Mesothelial cell of epicardium (in vitro differentiated cells): ENCODE measurements around the gene ASB13. TPM values are rescaled to one million over a fixed set of nuclear protein-coding genes. Genes with fewer than 3 reads are reported as not detected.

Source experiments
- DNase-seq, 2 experiments: peaks; one replicate each; pipeline ENCODE4 v3.0.0; 2021; ENCODE audit warnings: low spot score in 2 of 2; ENCODE audit not compliant: unreplicated experiment in 2 of 2
- H3K27ac Mint-ChIP-seq: 2 replicates; pipeline ENCODE4 v1.8.0; 2021; ENCODE audit warnings: mixed read lengths
- H3K27me3 Mint-ChIP-seq: 2 replicates; pipeline ENCODE4 v1.8.0; 2021; ENCODE audit warnings: low read depth, mixed read lengths
- H3K36me3 Mint-ChIP-seq: 2 replicates; pipeline ENCODE4 v1.8.0; 2021; ENCODE audit warnings: mixed read lengths
- H3K4me1 Mint-ChIP-seq: 2 replicates; pipeline ENCODE4 v1.8.0; 2021; ENCODE audit warnings: mixed read lengths
- H3K4me3 Mint-ChIP-seq: 2 replicates; pipeline ENCODE4 v1.8.0; 2021; ENCODE audit warnings: mild to moderate bottlenecking, moderate library complexity, mixed read lengths
- H3K9me3 Mint-ChIP-seq: 2 replicates; pipeline ENCODE4 v1.8.0; 2021; ENCODE audit warnings: mixed read lengths
- CTCF ChIP-seq: fragments of 200-600 bp; sonication (generic); IDR thresholded peaks from one replicate; pipeline ENCODE4 v1.5.0; 2021; ENCODE audit warnings: antibody characterized with exemption; ENCODE audit not compliant: unreplicated experiment
- total RNA-seq: library from RNA; stranded (reverse); gene quantifications from 3 replicates; pipeline ENCODE4 v1.2.1, GENCODE V29; 2021

ASB13 gene
- total RNA-seq, 1 donor from 2014 or later: 26.3 TPM

- no peaks in the 10 kb centered on the region for H3K9me3 Mint-ChIP-seq
- H3K27me3 Mint-ChIP-seq: no peaks in the 10 kb centered on the region
- no peak for DNase-seq
- TF ChIP-seq CTCF: no peak
- H3K4me3 Mint-ChIP-seq: no peak overlapping the region
- no peak overlapping the region for H3K27ac Mint-ChIP-seq
- H3K4me1 Mint-ChIP-seq: peaks cover 18% of the 10 kb centered on the region
- H3K36me3 Mint-ChIP-seq: no peaks in the 10 kb centered on the region
Observed at GRCh38 chr10:5698062-5698461, 31.7 kb upstream of the ASB13 start.

- no peaks in the 10 kb centered on the region for H3K36me3 Mint-ChIP-seq
- TF ChIP-seq CTCF: no peak
- H3K9me3 Mint-ChIP-seq: no peaks in the 10 kb centered on the region
- H3K27me3 Mint-ChIP-seq: no peaks in the 10 kb centered on the region
- no peak for DNase-seq
- H3K4me3 Mint-ChIP-seq: no peak overlapping the region
- peaks cover 22% of the 10 kb centered on the region for H3K4me1 Mint-ChIP-seq
- H3K27ac Mint-ChIP-seq: no peak overlapping the region
Observed at GRCh38 chr10:5697342-5697741, 30.9 kb upstream of the ASB13 start.

- H3K9me3 Mint-ChIP-seq: no peaks in the 10 kb centered on the region
- H3K36me3 Mint-ChIP-seq: no peaks in the 10 kb centered on the region
- H3K4me1 Mint-ChIP-seq: peaks cover 30% of the 10 kb centered on the region
- no peak overlapping the region for H3K27ac Mint-ChIP-seq
- H3K27me3 Mint-ChIP-seq: no peaks in the 10 kb centered on the region
- no peak overlapping the region for H3K4me3 Mint-ChIP-seq
- TF ChIP-seq CTCF: no peak
- no peak for DNase-seq
Observed at GRCh38 chr10:5694573-5694972, 28.2 kb upstream of the ASB13 start.

GRCh38 chr10:5692461-5693358 lies 26.3 kb upstream of the ASB13 start:
- Mint-ChIP-seq H3K36me3 (peaks cover 2% of the 10 kb centered on the region), H3K27me3 (no peaks in the 10 kb centered on the region), H3K4me1 (peaks cover 26% of the 10 kb centered on the region), H3K9me3 (no peaks in the 10 kb centered on the region), H3K4me3 (peak overlapping the region; percentile 69), H3K27ac (peak overlapping the region; percentile 87)
- peak; percentile 37 to 72 for DNase-seq
- no peak for TF ChIP-seq CTCF

GRCh38 chr10:5691786-5692185 lies 25.4 kb upstream of the ASB13 start:
- peak overlapping the region; percentile 67 for H3K27ac Mint-ChIP-seq
- TF ChIP-seq CTCF: no peak
- H3K4me3 Mint-ChIP-seq: peak overlapping the region; percentile 69
- DNase-seq: no peak
- no peaks in the 10 kb centered on the region for H3K9me3 Mint-ChIP-seq
- peaks cover 22% of the 10 kb centered on the region for H3K4me1 Mint-ChIP-seq
- H3K27me3 Mint-ChIP-seq: no peaks in the 10 kb centered on the region
- peaks cover 2% of the 10 kb centered on the region for H3K36me3 Mint-ChIP-seq
